K562 (cell line): ENCODE measurements around the gene SCLY. TPM values are rescaled to one million over a fixed set of nuclear protein-coding genes. Genes with fewer than 3 reads are reported as not detected.
A peak's percentile ranks its signal among the peaks of the same experiment; 100 is the strongest.

Experiments used
- ATAC-seq: fragments of 200-7000 bp; cut with Tn5 transposase; 3 replicates; pipeline ENCODE4 v1.9.1; 2020; ENCODE audit warnings: moderate library complexity
- BruUV-seq: library from RNA; stranded (reverse); fragments of 400-500 nt; replicated peaks from 2 replicates; lab custom pipeline; 2021; lab: Mats Ljungman, UMichigan
- CTCF ChIA-PET: fragments of 300-600 bp; formaldehyde crosslinking; extraction: SDS; loops from one replicate; lab custom pipeline; 2021; ENCODE audit warnings: low intra/inter-chr PET ratio; lab: Yijun Ruan, JAX
- POLR2A ChIA-PET: fragments of 300-600, 350-650 bp; sonication (Branson Sonifier 250); formaldehyde crosslinking; extraction: SDS; loops from one replicate; lab custom pipeline; 2021; ENCODE audit warnings: antibody characterized with exemption, inconsistent platforms; lab: Yijun Ruan, JAX
- DNase-seq, 4 experiments: peaks; one replicate each; pipeline versions ENCODE4 v3.0.0 to v3.0.0-alpha.2; 2011 to 2018; ENCODE audit warnings: low spot score in 3 of 4, mixed read lengths in 3 of 4; ENCODE audit errors: extremely low read depth in 1 of 4
- FAIRE-seq: peaks from 2 replicates; lab custom pipeline; 2011; peaks lifted over from hg19 to GRCh38; lab: Jason Lieb, UNC
- H2AFZ ChIP-seq: 2 replicates; pipeline ENCODE4 v1.6.0; 2011; ENCODE audit warnings: low read depth, low read length, control low read depth, inconsistent platforms
- H3K27ac ChIP-seq: fragments of 200-600 bp; 3 replicates; pipeline ENCODE4 v1.8.0; 2011; ENCODE audit warnings: low read depth, mild to moderate bottlenecking, control low read depth, inconsistent platforms, low read length, moderate library complexity, mixed read lengths; ENCODE audit errors: extremely low read depth
- H3K27me3 ChIP-seq, 2 experiments: fragments of 300-600 bp in 1 of 2; 2 replicates in 1 of 2; 3 replicates in 1 of 2; pipeline versions ENCODE4 v1.6.0 to v1.8.0; 2011; ENCODE audit warnings: inconsistent platforms in 2 of 2, low read length in 2 of 2, mild to moderate bottlenecking in 1 of 2, mixed read lengths in 1 of 2, moderate library complexity in 1 of 2; ENCODE audit not compliant: control insufficient read depth in 2 of 2, insufficient read depth in 2 of 2
- H3K36me3 ChIP-seq: fragments of 300-600 bp; 3 replicates; pipeline ENCODE4 v1.8.0; 2011; ENCODE audit warnings: mild to moderate bottlenecking, low read length, inconsistent platforms; ENCODE audit not compliant: control insufficient read depth, insufficient read depth
- H3K4me1 ChIP-seq, 2 experiments: fragments of 200-600 bp in 1 of 2; replicated peaks in 1 of 2; 2 replicates in 1 of 2; 3 replicates in 1 of 2; pipeline versions ENCODE4 v1.5.1 to v1.8.0; 2011; ENCODE audit warnings: inconsistent platforms in 2 of 2, low read length in 2 of 2, mild to moderate bottlenecking in 1 of 2, mixed read lengths in 1 of 2, moderate library complexity in 1 of 2; ENCODE audit not compliant: control insufficient read depth in 2 of 2, insufficient read depth in 2 of 2
- H3K4me2 ChIP-seq: 2 replicates; pipeline ENCODE4 v1.6.1; 2011; ENCODE audit warnings: low read length, control low read depth, inconsistent platforms, mixed read lengths; ENCODE audit not compliant: insufficient read depth
- H3K4me3 ChIP-seq: fragments of 200-600 bp; sonication (generic), shearing (Covaris generic); 2 replicates; pipeline ENCODE4 v1.5.1; 2016; ENCODE audit warnings: control low read depth, inconsistent platforms
- H3K79me2 ChIP-seq: fragments of 200-600 bp; 3 replicates; pipeline ENCODE4 v1.8.0; 2011; ENCODE audit warnings: low read length, inconsistent platforms; ENCODE audit not compliant: control insufficient read depth, insufficient read depth
- H3K9ac ChIP-seq, 2 experiments: 2 replicates each; pipeline versions ENCODE4 v1.6.0 to v1.6.1; 2011; ENCODE audit warnings: low read depth in 2 of 2, low read length in 2 of 2, control low read depth in 1 of 2, inconsistent platforms in 1 of 2, mild to moderate bottlenecking in 1 of 2, mixed read lengths in 1 of 2; ENCODE audit not compliant: insufficient read depth in 1 of 2
- H3K9me1 ChIP-seq: one replicate; pipeline ENCODE4 v1.6.0; 2011; ENCODE audit warnings: inconsistent platforms, mild to moderate bottlenecking, low read length, moderate library complexity; ENCODE audit not compliant: control insufficient read depth, insufficient read depth
- H3K9me3 ChIP-seq: replicated peaks from 2 replicates; pipeline ENCODE4 v1.5.1; 2011; ENCODE audit warnings: low read depth, low read length, inconsistent platforms; ENCODE audit not compliant: control insufficient read depth, insufficient read depth
- H4K20me1 ChIP-seq: replicated peaks from 2 replicates; pipeline ENCODE4 v1.6.1; 2011; ENCODE audit warnings: low read length, inconsistent platforms, mixed read lengths; ENCODE audit not compliant: control insufficient read depth, insufficient read depth
- BRD9 ChIP-seq: fragments of 450-650 bp; IDR thresholded peaks from 2 replicates; pipeline ENCODE4 v1.6.1; 2018; ENCODE audit warnings: low read depth; ENCODE audit not compliant: partially characterized antibody
- CBFA2T3 ChIP-seq: fragments of 450-650 bp; IDR thresholded peaks from 2 replicates; pipeline ENCODE4 v1.6.1; 2017
- ELF4 ChIP-seq: fragments of 450-650 bp; formaldehyde crosslinking; IDR thresholded peaks from 2 replicates; pipeline ENCODE4 v1.4.0; 2022; ENCODE audit warnings: missing genetic modification characterization
- NR1H2 ChIP-seq: sonication (generic); formaldehyde crosslinking; IDR thresholded peaks from 2 replicates; pipeline ENCODE4 v1.4.0; 2020; ENCODE audit warnings: mild to moderate bottlenecking, missing genetic modification reagents
- PCBP1 ChIP-seq: fragments of 200-400 bp; formaldehyde crosslinking; IDR thresholded peaks from 2 replicates; pipeline ENCODE4 v1.6.1; 2018; ENCODE audit warnings: mild to moderate bottlenecking, low read depth, low read length; ENCODE audit not compliant: poor library complexity, severe bottlenecking
- RNF219 ChIP-seq: fragments of 250-450 bp; sonication (Bioruptor Pico); IDR thresholded peaks from 2 replicates; pipeline ENCODE4 v1.5.0; 2022; ENCODE audit warnings: mild to moderate bottlenecking
- SAFB ChIP-seq: fragments of 200-400 bp; formaldehyde crosslinking; IDR thresholded peaks from 2 replicates; pipeline ENCODE4 v1.6.1; 2017; ENCODE audit warnings: low read depth, low read length, borderline replicate concordance
- STAT5A ChIP-seq: IDR thresholded peaks from 2 replicates; pipeline ENCODE4 v1.6.1; 2012; ENCODE audit warnings: low read length, inconsistent platforms, borderline replicate concordance
- USF2 ChIP-seq: sonication (generic); formaldehyde crosslinking; IDR thresholded peaks from 2 replicates; pipeline ENCODE4 v1.5.0; 2020; ENCODE audit warnings: missing genetic modification reagents
- XRCC5 ChIP-seq: fragments of 200-400 bp; formaldehyde crosslinking; IDR thresholded peaks from 2 replicates; pipeline ENCODE4 v1.6.1; 2017; ENCODE audit warnings: low read depth, mild to moderate bottlenecking, low read length
- ZBTB17 ChIP-seq: fragments of 450-650 bp; formaldehyde crosslinking; IDR thresholded peaks from 2 replicates; pipeline ENCODE4 v1.4.0; 2020; ENCODE audit warnings: mild to moderate bottlenecking
- WGBS: fragments of 100-300 bp; shearing (Covaris generic); methylation state at CpG from one replicate; pipeline ENCODE4 v1.1.6; 2016; ENCODE audit warnings: low coverage, mixed read lengths; ENCODE audit not compliant: insufficient coverage; ENCODE audit errors: missing lambda C conversion rate; 5-methylcytosine and 5-hydroxymethylcytosine counted together
- in situ Hi-C: fragments of 300-500 bp; cut with MboI; formaldehyde crosslinking; loops from 4 replicates; pipeline ENCODE4 v1.15.0; 2018; ENCODE audit warnings: inconsistent platforms, mixed read lengths
- intact Hi-C: fragments of 100-400 bp; cut with micrococcal nuclease; formaldehyde crosslinking; loops from 2 replicates; pipeline ENCODE4 v1.14.2; 2022
- polyA plus RNA-seq, 8 experiments: library from polyadenylated mRNA; depleted of rRNA in 4 of 8; stranded (reverse) in 5 of 8; unstranded in 3 of 8; fragments of >200 nt; fragmentation: Nextera tagmentation in 2 of 8; fragmentation: Illumina TruSeq in 1 of 8; extraction: Ambion mirVana in 2 of 8; extraction: Trizol in 1 of 8; gene quantifications; 2 replicates each; pipeline versions ENCODE4 v1.2.1 to v1.2.3, GENCODE V29; 2011 to 2014; ENCODE audit warnings: inconsistent platforms in 1 of 8, missing spikeins in 1 of 8
- total RNA-seq, 7 experiments: library from RNA; depleted of rRNA in 6 of 7; stranded (reverse); fragments of >200 nt in 6 of 7; fragmentation: Illumina TruSeq in 2 of 7; extraction: Trizol in 2 of 7; gene quantifications; 2 replicates each; pipeline versions ENCODE4 v1.2.1 to v1.2.3, GENCODE V29; 2011 to 2021; ENCODE audit warnings: low replicate concordance in 1 of 7

SCLY gene
- total and polyA plus RNA-seq, 9 of the 15 experiments (the other 6 are each of a cell fraction or from before 2014, with no cell fraction given): 2.6 to 32.2 (median 21.1) TPM

GRCh38 chr2:238108423-238109183 lies 47.8 kb downstream of the SCLY start (continued):
- TF ChIP-seq BRD9: no peak

GRCh38 chr2:238113611-238114010 lies 52.8 kb downstream of the SCLY start:
- Histone ChIP-seq H3K79me2 (no peaks in the 10 kb centered on the region), H3K4me3 (no peak overlapping the region), H3K27me3 (no peaks in the 10 kb centered on the region; a peak in 2 of 5 replicates), H4K20me1 (no peaks in the 10 kb centered on the region), H3K36me3 (no peaks in the 10 kb centered on the region), H3K9me1 (no peaks in the 10 kb centered on the region), H3K9ac (no peak overlapping the region), H3K4me1 (peaks cover 5 to 26% of the 10 kb centered on the region in 2 experiments; a peak in 4 of 5 replicates), H2AFZ (peak overlapping the region; percentile 85), H3K27ac (no peak overlapping the region), H3K9me3 (no peaks in the 10 kb centered on the region), H3K4me2 (peak overlapping the region; percentile 32)
- BruUV-seq: no TSS peak
- 73% methylated on average over 11 of the region's 13 CpGs for WGBS
- no peak for ATAC-seq
- no peak for DNase-seq
- CTCF ChIA-PET: no interaction called here
- POLR2A ChIA-PET: no interaction called here
- intact Hi-C loops (no loop called here), in situ Hi-C loops (no loop called here)
- FAIRE-seq: no peak
- TF ChIP-seq NR1H2 (CRISPR knock-in tag) (no peak), CBFA2T3 (no peak), ZBTB17 (CRISPR knock-in tag) (no peak), STAT5A (no peak), XRCC5 (no peak), SAFB (no peak), ELF4 (CRISPR knock-in tag) (no peak), USF2 (CRISPR knock-in tag) (no peak), PCBP1 (no peak), RNF219 (CRISPR knock-in tag) (no peak)
